Activated CD8-positive, alpha-beta memory T cell treated with anti-CD3 and anti-CD28 coated beads, Interleukin-2, amount 50 U/mL, for 24 hours (primary cell): Measurements from ENCODE around the gene GHITM.
"Not testable (repeated sequence)": the region's sequence is repeated elsewhere in the genome, so short reads cannot be mapped to it uniquely, and the experiment has no call there.

ENCODE experiments used
- DNase-seq: peaks from one replicate; pipeline ENCODE4 v3.0.0-alpha.2; 2020; ENCODE audit errors: extremely low read depth

The GHITM gene

GRCh38 chr10:84176351-84176750 is 37.0 kb downstream of the GHITM start:
- no peak for DNase-seq

GRCh38 chr10:84176836-84177474 is 37.6 kb downstream of the GHITM start:
- DNase-seq, result no peak

- DNase-seq, result no peak
These were observed 38.3 kb downstream of the GHITM start for GRCh38 chr10:84177541-84178141.

- no peak for DNase-seq
These were observed 38.9 kb downstream of the GHITM start for GRCh38 chr10:84178160-84178609.

GRCh38 chr10:84179059-84179710 is 39.9 kb downstream of the GHITM start:
- no peak for DNase-seq

- not testable (repeated sequence) for DNase-seq
These were observed 41.1 kb downstream of the GHITM start for GRCh38 chr10:84180386-84180785.

GRCh38 chr10:84181631-84182030 is 42.3 kb downstream of the GHITM start:
- no peak for DNase-seq

- DNase-seq, result no peak
These were observed 45.2 kb downstream of the GHITM start for GRCh38 chr10:84184517-84184916.

- DNase-seq, result no peak
These were observed 46.3 kb downstream of the GHITM start for GRCh38 chr10:84185526-84186175.

- DNase-seq, result no peak
These were observed 49.5 kb downstream of the GHITM start for GRCh38 chr10:84188815-84189214.

GRCh38 chr10:84190621-84191020 is 51.3 kb downstream of the GHITM start:
- no peak for DNase-seq

GRCh38 chr10:84191106-84191505 is 51.8 kb downstream of the GHITM start:
- DNase-seq, result no peak

GRCh38 chr10:84193327-84193726 is 54.0 kb downstream of the GHITM start:
- DNase-seq, result no peak

- DNase-seq, result no peak
These were observed 54.6 kb downstream of the GHITM start for GRCh38 chr10:84193846-84194423.

GRCh38 chr10:84194424-84195043 is 55.2 kb downstream of the GHITM start, which contains the start of gene CDHR1:
Gene CDHR1 (plus strand): TSS chr10:84194537. CDS start chr10:84194761, 224 bp downstream.
- DNase-seq, result no peak

- DNase-seq, result no peak
These were observed 55.9 kb downstream of the GHITM start for GRCh38 chr10:84195044-84195830.

GRCh38 chr10:84196083-84196482 is 56.8 kb downstream of the GHITM start:
- DNase-seq, result no peak

- DNase-seq, result no peak
These were observed 57.6 kb downstream of the GHITM start for GRCh38 chr10:84196941-84197340.

GRCh38 chr10:84197643-84198042 is 58.3 kb downstream of the GHITM start:
- no peak for DNase-seq

GRCh38 chr10:84198206-84198915 is 59.1 kb downstream of the GHITM start:
- no peak for DNase-seq
